Skin of body (tissue), 2 donors: Measurements from ENCODE around the gene SPIB. TPM values are rescaled to one million over a fixed set of nuclear protein-coding genes. Genes with fewer than 3 reads are reported as not detected.
"Not testable (repeated sequence)": the region's sequence is repeated elsewhere in the genome, so short reads cannot be mapped to it uniquely, and the experiment has no call there.

Experiments
- DNase-seq: peaks from one replicate; lab custom pipeline; 2025; lab: John Stamatoyannopoulos, UW
- total RNA-seq: library from RNA; depleted of rRNA; stranded (reverse); fragments of >200 nt; gene quantifications from one replicate; pipeline ENCODE4 v1.2.3, GENCODE V29; 2014

Gene SPIB
- total RNA-seq, 1 donor from 2014 or later = 0.30 TPM

DNA sequence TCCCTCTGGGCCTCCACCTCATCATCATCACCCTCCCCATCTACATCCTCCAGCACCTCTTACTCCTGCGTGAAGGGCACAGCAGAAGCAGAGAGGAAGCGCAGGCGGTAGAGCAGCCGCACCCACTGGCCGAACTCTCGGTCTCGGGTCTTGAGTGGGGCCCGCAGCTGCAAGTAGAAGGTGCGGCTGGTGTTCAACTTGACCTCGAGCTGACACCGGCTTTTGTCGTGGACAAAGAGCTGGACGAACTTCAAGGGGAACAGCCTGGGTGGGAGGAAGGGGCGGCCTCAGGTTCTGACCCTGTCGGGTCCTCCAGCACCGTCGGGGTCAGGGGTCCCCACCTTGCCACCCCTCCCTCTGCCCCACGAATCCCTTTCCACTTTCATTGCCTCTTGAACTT lies 48.8 kb downstream of the SPIB start:
- no peak for DNase-seq

DNA sequence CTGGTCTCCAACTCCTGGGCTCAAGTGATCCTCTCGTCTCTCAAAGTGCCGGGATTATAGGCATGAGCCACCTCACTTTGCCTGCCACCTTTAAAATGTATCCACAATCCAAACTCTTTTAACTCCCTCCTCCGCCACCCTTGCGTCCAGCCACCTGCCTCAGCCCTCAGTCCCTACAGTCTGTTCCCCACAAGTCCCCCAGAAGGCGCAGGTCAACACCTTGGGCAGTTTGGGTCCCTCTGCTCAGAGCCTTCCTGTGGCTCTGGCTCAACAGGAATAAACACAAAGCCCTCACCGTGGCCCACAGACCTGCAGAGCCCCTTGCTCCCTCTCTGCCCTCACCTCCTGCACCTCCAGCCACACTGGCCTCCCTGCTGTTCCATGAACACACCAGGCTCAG lies 50.1 kb downstream of the SPIB start:
- DNase-seq = no peak

DNA sequence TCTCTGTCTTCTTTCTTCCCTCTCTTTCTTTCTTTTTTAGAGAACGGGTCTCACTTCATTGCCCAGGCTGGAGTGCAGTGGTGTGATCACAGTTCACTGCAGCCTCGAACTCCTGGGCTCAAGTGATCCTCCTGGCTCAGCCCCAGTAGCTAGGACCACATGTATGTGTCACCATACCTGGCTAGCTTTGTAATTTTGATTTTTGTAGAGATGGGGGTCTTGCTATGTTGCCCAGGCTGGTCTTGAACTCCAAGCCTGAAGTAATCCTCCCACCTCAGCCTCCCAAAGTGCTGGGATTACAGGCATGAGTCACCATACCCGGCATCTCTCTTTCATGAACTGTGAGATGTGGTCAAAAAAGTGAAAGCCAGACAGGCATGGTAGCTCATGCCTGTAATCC lies 54.6 kb downstream of the SPIB start:
- not testable (repeated sequence) for DNase-seq

DNA sequence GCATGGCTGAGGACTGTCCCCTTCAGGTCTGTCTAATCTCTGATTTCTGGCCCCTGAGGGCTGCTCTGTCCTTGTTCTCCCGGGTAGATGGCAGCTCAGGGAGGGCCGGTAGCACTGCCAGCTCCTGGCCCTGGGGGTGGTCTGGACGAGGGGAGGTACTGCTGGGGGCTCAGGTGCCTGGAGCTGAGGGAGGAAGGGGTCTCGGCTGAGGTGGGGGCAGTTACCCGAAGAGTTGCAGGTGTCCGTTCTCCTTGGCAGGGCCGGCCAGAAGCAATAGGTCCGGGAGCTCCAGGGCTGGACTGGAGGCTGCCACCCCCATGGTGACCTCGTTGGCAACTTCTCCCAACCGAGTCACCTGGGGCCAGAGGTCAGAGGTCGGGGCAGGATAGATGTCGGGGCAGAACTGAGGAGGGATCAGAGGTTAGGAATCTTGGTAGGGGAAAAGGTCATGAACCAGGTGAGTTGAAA lies 56.4 kb downstream of the SPIB start:
- no peak for DNase-seq

- no peak for DNase-seq
These were observed 57.0 kb downstream of the SPIB start for GRCh38 chr19:50475736-50476223.

- DNase-seq = peak; percentile 90
These were observed 57.6 kb downstream of the SPIB start, which contains the start of the genes EMC10 and GARIN5A for GRCh38 chr19:50476224-50476906. EMC10 (plus strand) TSS chr19:50476507; CDS start chr19:50476545, 38 bp downstream. GARIN5A (minus strand) TSS chr19:50476848; CDS start chr19:50476388, 460 bp downstream.

GRCh38 chr19:50476907-50477238 lies 58.1 kb downstream of the SPIB start:
- no peak for DNase-seq

- DNase-seq = no peak
These were observed 59.2 kb downstream of the SPIB start for GRCh38 chr19:50477751-50478515.

DNA sequence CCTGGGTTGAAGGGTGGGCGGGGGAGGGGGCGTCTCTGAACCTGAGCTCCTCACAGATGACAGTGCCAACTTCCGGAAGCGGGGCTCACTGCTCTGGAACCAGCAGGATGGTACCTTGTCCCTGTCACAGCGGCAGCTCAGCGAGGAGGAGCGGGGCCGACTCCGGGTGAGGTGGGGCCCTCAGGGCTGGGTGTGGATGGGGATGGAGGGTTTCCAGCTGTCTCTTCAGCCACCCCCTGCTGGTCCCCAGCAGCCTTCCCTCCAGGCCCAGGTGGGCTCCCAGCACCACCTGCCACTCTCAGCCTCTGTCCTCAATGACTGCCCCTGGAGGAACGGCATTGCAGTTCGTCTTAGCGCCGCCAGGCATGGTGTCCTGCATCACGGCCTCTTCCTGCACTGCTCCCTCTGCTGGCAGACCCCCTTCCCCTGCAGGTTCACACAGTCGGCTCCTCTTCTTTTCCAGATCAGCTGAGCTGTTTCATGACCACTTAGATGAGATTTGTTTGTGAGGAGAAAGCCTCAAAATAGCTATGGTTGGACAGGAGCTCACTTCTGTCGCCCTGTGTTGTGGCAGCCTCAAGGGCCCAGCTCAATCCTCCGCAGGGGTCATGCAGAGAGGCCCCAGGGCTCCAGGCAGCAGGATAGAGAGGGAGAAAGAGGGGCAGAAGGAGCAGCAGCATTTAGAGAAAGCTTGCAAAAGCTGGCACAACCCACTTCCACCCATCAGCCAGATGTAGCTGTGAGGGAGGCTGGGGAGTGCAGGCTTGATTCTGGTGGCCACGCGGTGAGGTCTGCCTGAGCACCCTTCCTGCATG lies 60.4 kb downstream of the SPIB start:
- DNase-seq = no peak

- no peak for DNase-seq
These were observed 61.1 kb downstream of the SPIB start for GRCh38 chr19:50479761-50480251.

- DNase-seq = no peak
These were observed 61.8 kb downstream of the SPIB start for GRCh38 chr19:50480281-50481111.

Other genes with a start within 250 kb of the SPIB start
- gene MYH14, start 215.3 kb upstream of the SPIB start, total RNA-seq = 38.4 TPM
- gene KCNC3, start 89.6 kb upstream of the SPIB start, total RNA-seq = 0.59 TPM
- 0.59 TPM for gene NAPSA, start 53.3 kb upstream of the SPIB start, total RNA-seq
- 26.0 TPM for gene NR1H2, start 42.5 kb upstream of the SPIB start, total RNA-seq
- gene POLD1, start 34.6 kb upstream of the SPIB start, total RNA-seq = 16.0 TPM
- gene MYBPC2, start 14.0 kb downstream of the SPIB start, total RNA-seq = 9.3 TPM
- gene EMC10, start 57.6 kb downstream of the SPIB start, total RNA-seq = 27.5 TPM
- gene GARIN5A, start 57.9 kb downstream of the SPIB start, total RNA-seq = 0.69 TPM
- 8.1 TPM for gene JOSD2, start 92.3 kb downstream of the SPIB start, total RNA-seq
- not detected for gene ASPDH, start 95.0 kb downstream of the SPIB start, total RNA-seq
- 5.1 TPM for gene LRRC4B, start 149.5 kb downstream of the SPIB start, total RNA-seq
- gene SYT3, start 220.9 kb downstream of the SPIB start, total RNA-seq = 0.10 TPM
- not detected for gene C19orf81, start 230.5 kb downstream of the SPIB start, total RNA-seq